GM12878 (cell line): ENCODE results near the gene PCDH1.

Experiments used
- IRF3 ChIP-seq: fragments of 450-650 bp; IDR thresholded peaks from 2 replicates; pipeline ENCODE4 v1.6.1; 2014; ENCODE audit warnings: mild to moderate bottlenecking
- LARP7 ChIP-seq: fragments of 450-650 bp; IDR thresholded peaks from 2 replicates; pipeline ENCODE4 v1.6.1; 2017; ENCODE audit warnings: mild to moderate bottlenecking

GRCh38 chr5:141870228-141870627 is 8.0 kb downstream of the PCDH1 start:
- TF ChIP-seq IRF3 (no peak), LARP7 (no peak)
